ENCODE measurements around the gene ALDH3B2. TPM values are rescaled to one million over a fixed set of nuclear protein-coding genes. Genes with fewer than 3 reads are reported as not detected.
"Not testable (repeated sequence)": the region's sequence is repeated elsewhere in the genome, so short reads cannot be mapped to it uniquely, and the experiment has no call there.

ALDH3B2 gene
- polyA plus RNA-seq, 1 donor, result 0.90 TPM

GRCh38 chr11:67682126-67683034 lies 8.0 kb upstream of the ALDH3B2 start:
- not testable (repeated sequence) for DNase-seq

DNA sequence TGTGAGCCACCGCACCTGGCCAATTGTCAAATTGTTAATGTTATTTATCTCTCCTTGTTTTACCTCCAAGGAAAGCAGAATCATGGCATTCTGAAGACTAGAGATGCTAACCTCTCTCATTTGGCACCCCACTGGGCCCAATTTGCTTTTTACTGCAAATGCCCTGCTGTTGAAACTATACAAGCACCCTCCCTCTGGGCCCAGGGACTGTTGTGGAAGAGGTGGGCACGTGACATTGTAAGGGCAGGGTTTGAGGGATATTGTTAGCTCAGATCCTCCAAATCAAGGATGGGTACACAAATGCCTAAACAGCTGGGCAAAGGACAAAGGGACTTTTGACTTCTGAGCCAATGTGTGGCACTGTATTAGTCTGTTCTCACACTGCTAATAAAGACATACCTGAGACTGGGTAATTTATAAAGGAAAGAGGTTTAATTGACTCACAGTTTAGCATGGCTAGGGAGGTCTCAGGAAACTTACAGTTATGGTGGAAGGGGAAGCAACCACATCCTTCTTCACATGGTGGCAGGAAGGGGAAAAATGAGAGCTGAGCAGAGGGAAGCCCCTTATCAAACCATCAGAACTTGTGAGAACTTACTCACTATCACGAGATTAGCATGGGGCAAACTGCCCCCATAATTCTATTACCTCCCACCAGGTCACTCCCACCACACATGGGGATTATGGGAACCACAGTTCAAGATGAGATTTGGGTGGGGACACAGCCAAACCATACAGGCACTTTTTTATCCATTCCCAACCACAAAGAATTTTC lies 6.5 kb upstream of the ALDH3B2 start:
- no peak for DNase-seq

DNA sequence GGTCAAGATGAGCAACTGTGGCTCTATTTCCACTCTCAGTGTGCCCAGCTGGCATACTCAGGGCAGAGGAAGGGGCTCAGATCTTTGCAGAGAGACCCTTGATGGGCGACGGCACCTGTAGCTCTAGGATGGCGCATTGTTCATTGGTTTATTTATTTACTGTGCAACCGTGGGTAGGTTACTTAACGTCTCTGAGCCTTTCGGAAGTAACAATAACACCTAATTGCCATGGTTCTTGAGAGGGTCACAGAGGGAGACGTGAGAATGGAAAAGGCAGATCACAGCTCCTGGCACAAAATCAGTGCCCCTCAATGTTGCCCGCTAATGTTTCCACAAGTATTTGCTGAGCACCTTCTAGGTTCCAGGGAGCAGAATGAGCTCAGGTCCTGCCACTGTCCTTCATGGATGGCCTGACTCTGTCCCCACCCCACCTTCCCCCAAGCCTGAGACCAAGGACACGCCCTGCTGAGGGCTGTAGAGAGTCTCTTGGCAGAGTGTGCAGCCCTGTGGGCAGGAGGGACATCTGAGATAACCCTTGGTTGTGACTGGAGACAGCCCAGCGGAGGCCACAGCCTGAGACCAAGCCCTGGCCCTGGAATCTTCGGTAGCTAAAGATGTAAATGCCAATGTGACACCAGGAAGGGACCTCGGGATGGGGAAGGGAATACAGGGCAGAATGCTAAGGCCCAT lies 780 bp upstream of the ALDH3B2 start:
- no peak for DNase-seq

GRCh38 chr11:67673902-67674301 lies 521 bp downstream of the ALDH3B2 start:
- DNase-seq, result no peak

GRCh38 chr11:67673358-67673757 lies 1.1 kb downstream of the ALDH3B2 start:
- no peak for DNase-seq

- DNase-seq, result no peak
Measured at GRCh38 chr11:67671211-67671520, 3.3 kb downstream of the ALDH3B2 start.

- DNase-seq, result no peak
Measured at GRCh38 chr11:67670316-67671210, 3.9 kb downstream of the ALDH3B2 start.

GRCh38 chr11:67668192-67668551 lies 6.3 kb downstream of the ALDH3B2 start:
- DNase-seq, result no peak

- DNase-seq, result no peak
Measured at GRCh38 chr11:67667490-67668191, 6.8 kb downstream of the ALDH3B2 start.

DNA sequence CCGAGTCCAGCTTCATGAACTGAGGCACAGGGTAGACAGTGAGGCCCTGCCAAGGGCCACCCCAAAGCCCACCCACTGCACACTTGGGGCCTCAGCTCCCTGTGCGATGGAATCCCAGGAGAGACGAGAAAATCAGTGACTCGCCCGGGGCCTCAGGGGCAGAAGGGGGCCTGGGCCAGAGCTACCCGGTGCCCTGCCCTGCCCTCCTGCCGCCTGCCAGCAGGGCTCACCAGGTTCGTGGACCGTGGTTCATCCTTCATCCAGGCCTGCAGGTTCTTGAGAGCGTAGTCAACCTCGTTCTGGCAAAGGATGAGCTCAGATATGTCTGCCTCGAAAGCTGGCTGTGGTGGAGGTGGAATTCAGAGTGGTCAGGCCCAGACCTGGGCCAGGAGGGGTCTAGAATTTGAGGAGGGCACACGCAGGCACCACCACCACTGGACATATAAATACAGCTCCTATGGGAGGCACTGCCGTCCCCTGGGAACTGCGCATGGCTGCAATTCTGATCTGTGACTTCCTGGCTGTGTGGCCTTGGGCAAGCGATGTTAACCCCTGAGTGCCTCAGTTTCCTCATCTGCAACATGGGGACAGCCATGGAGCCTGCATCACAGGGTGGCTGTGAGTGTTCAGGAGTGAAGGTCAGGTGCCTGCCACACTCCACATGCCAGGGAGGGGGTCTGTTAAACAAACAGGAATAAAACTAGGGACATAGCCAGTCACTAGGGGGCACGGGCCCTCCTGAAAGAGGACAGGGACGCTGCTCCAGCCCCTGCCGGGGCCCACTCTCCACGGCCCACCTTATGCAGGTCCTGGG lies 7.5 kb downstream of the ALDH3B2 start:
- DNase-seq, result no peak

GRCh38 chr11:67666303-67666645 lies 8.1 kb downstream of the ALDH3B2 start:
- no peak for DNase-seq

- DNase-seq, result no peak
Measured at GRCh38 chr11:67665541-67666302, 8.7 kb downstream of the ALDH3B2 start.

GRCh38 chr11:67664696-67665540 lies 9.5 kb downstream of the ALDH3B2 start:
- no peak for DNase-seq

GRCh38 chr11:67664213-67664585 lies 10.2 kb downstream of the ALDH3B2 start:
- DNase-seq, result no peak

DNA sequence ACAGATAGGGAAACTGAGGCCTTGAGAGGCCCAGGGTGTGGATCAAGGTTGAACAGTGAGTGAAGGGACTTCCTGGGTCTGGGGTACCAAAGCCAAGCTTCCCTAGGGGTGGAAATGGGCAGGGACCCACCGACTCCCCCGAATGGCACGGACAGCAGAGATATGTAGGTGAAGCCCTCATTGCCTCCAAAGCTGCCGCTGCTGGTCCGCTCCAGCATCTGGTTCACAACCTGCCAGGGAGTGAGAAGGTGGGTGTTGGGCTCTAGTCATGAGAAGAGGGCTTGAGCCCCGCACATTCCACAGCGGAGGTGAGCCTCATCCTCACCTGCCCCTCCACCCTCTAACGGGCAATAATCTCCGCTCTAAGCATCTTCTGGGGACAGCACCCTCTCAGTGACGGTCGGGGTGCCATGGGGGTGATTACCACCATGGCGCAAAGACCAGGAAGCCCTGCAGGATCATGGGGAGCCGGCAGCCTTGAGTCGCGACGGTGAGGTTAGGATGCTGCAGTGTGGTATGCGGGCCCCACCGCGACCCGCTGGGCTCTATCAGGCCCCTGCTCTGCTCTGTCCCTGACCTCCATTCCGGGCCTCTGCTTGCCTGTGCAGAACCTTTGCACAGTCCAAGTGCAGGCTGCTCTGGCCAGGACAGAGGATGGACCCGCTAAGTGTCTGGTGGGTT lies 10.8 kb downstream of the ALDH3B2 start:
- no peak for DNase-seq

DNA sequence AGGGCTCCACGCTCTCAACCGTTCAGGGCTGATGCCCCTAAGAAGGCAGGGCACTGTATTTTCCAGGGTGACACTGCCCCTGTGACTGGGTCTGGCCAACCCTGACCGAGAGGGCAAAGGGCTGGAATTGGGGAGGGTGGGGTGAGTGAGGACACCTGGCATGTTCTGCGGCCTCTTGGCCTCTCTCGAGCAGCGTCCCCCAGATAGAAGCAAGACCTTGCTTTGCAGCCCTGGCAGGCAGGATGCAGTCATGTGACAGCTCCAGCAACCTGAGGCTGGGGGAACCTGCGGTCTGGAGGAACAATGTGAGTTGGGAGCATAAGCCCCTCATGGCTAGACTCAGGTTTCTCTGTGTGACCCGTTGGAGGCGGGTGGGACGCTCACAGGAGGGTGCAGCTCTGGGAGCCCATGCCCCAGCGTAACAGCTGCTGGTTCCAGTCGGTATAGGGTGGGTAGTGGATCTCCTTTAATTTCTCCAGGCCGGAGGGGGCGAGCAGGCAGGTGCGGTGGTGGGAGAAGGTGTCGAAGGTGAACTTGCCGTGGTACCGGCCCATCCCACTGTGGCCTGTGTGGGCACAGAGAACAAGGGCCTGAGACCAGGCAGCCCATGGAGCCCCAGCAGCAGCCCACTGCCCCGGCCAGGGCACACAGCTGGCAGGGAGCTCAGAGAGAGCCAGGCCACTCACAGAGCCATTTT lies 11.4 kb downstream of the ALDH3B2 start:
- DNase-seq, result no peak

- DNase-seq, result no peak
Measured at GRCh38 chr11:67662142-67662834, 12.1 kb downstream of the ALDH3B2 start.

Data from hindlimb muscle (tissue), 1 donor.